Tibial nerve (tissue), 4 donors: ENCODE results near the gene NMNAT3.
"Not testable (repeated sequence)": the region's sequence is repeated elsewhere in the genome, so short reads cannot be mapped to it uniquely, and the experiment has no call there.

Experiments
- CTCF ChIP-seq, 5 experiments: fragments of 200-600 bp in 3 of 5; fragments of 450-650 bp in 2 of 5; sonication (generic) in 3 of 5; IDR thresholded peaks; one replicate each; pipeline ENCODE4 v1.5.1; 2016 to 2019; ENCODE audit warnings: antibody characterized with exemption in 5 of 5, mild to moderate bottlenecking in 3 of 5, moderate library complexity in 2 of 5
- EP300 ChIP-seq, 2 donors: sonication (generic); formaldehyde crosslinking; IDR thresholded peaks; one replicate each; pipeline ENCODE4 v1.6.1; 2017; ENCODE audit warnings: antibody characterized with exemption in 2 of 2, mild to moderate bottlenecking in 1 of 2
- POLR2A ChIP-seq, 2 donors: fragments of 450-650 bp; IDR thresholded peaks; one replicate each; pipeline ENCODE4 v1.6.1; 2017; ENCODE audit warnings: antibody characterized with exemption in 2 of 2, mild to moderate bottlenecking in 2 of 2, moderate library complexity in 2 of 2

- not testable (repeated sequence) for TF ChIP-seq CTCF, EP300, POLR2A (IDR thresholded peaks at IDR 0.05)
Measured at GRCh38 chr3:139591186-139591585, 86.6 kb downstream of the NMNAT3 start.
